GM23248 (cell line): ENCODE data around the gene NLGN4Y. TPM values are rescaled to one million over a fixed set of nuclear protein-coding genes. Genes with fewer than 3 reads are reported as not detected.

Experiments
- DNase-seq: peaks from one replicate; pipeline ENCODE4 v3.0.0-alpha.2; 2015
- H2AFZ ChIP-seq: fragments of 200-600 bp; sonication (generic); 2 replicates; pipeline ENCODE4 v1.6.1; 2016; ENCODE audit warnings: antibody characterized with exemption
- H3F3A ChIP-seq: fragments of 200-600 bp; sonication (generic); 2 replicates; pipeline ENCODE4 v1.6.1; 2016; ENCODE audit warnings: mild to moderate bottlenecking, antibody characterized with exemption, mixed run types; ENCODE audit not compliant: insufficient read depth
- H3K27ac ChIP-seq: fragments of 200-600 bp; sonication (generic); 2 replicates; pipeline ENCODE4 v1.5.1; 2016; ENCODE audit warnings: mild to moderate bottlenecking
- H3K27me3 ChIP-seq: fragments of 200-600 bp; sonication (generic); replicated peaks from 2 replicates; pipeline ENCODE4 v1.6.1; 2016; ENCODE audit warnings: mild to moderate bottlenecking; ENCODE audit not compliant: insufficient read depth
- H3K36me3 ChIP-seq: fragments of 200-600 bp; sonication (generic); 2 replicates; pipeline ENCODE4 v1.6.1; 2016; ENCODE audit warnings: low read depth, mild to moderate bottlenecking
- H3K4me1 ChIP-seq: fragments of 200-600 bp; sonication (generic); 2 replicates; pipeline ENCODE4 v1.6.1; 2016; ENCODE audit warnings: mild to moderate bottlenecking; ENCODE audit not compliant: insufficient read depth
- H3K4me2 ChIP-seq: fragments of 200-600 bp; sonication (generic); one replicate; pipeline ENCODE4 v1.6.1; 2016; ENCODE audit warnings: mild to moderate bottlenecking; ENCODE audit not compliant: unreplicated experiment
- H3K4me3 ChIP-seq: fragments of 200-600 bp; sonication (generic); 2 replicates; pipeline ENCODE4 v1.5.1; 2016; ENCODE audit warnings: mild to moderate bottlenecking
- H3K79me2 ChIP-seq: fragments of 200-600 bp; sonication (generic); 2 replicates; pipeline ENCODE4 v1.6.1; 2016; ENCODE audit warnings: mild to moderate bottlenecking; ENCODE audit not compliant: insufficient read depth
- H3K9ac ChIP-seq: fragments of 200-600 bp; sonication (generic); 2 replicates; pipeline ENCODE4 v1.6.1; 2016; ENCODE audit warnings: mild to moderate bottlenecking
- H3K9me2 ChIP-seq: fragments of 200-600 bp; sonication (generic); 2 replicates; pipeline ENCODE4 v1.6.1; 2016; ENCODE audit warnings: mixed run types, mild to moderate bottlenecking, moderate library complexity; ENCODE audit not compliant: insufficient read depth
- H3K9me3 ChIP-seq: fragments of 200-600 bp; sonication (generic); one replicate; pipeline ENCODE4 v1.6.1; 2017; ENCODE audit warnings: low read depth
- H4K20me1 ChIP-seq: fragments of 200-600 bp; sonication (generic); 2 replicates; pipeline ENCODE4 v1.6.0; 2016; ENCODE audit not compliant: insufficient read depth
- EZH2 ChIP-seq: fragments of 200-600 bp; sonication (generic); IDR thresholded peaks from 2 replicates; pipeline ENCODE4 v1.6.1; 2018; ENCODE audit warnings: antibody characterized with exemption, mild to moderate bottlenecking; ENCODE audit not compliant: insufficient read depth, poor library complexity, severe bottlenecking
- EZH2phosphoT487 ChIP-seq: fragments of 200-600 bp; sonication (generic); IDR thresholded peaks from 2 replicates; pipeline ENCODE4 v1.6.1; 2018; ENCODE audit warnings: antibody characterized with exemption, moderate library complexity, mild to moderate bottlenecking, low read depth; ENCODE audit not compliant: insufficient read depth
- WGBS, 2 experiments: methylation state at CpG; one replicate each; pipeline ENCODE4 v1.1.6; 2015 to 2017; ENCODE audit warnings: low lambda C conversion rate in 2 of 2, low coverage in 1 of 2; ENCODE audit errors: missing lambda C conversion rate in 2 of 2; 5-methylcytosine and 5-hydroxymethylcytosine counted together
- in situ Hi-C: fragments of 300-500 bp; cut with MboI; formaldehyde crosslinking; loops from 2 replicates; pipeline ENCODE4 v1.15.0; 2020
- polyA plus RNA-seq: library from polyadenylated mRNA; unstranded; fragments of >200 nt; fragmentation: Nextera tagmentation; extraction: Ambion mirVana; gene quantifications from 2 replicates; pipeline ENCODE4 v1.2.1, GENCODE V29; 2016
- total RNA-seq: library from RNA; depleted of rRNA; stranded (reverse); fragments of >200 nt; shearing (Covaris generic); gene quantifications from 2 replicates; pipeline ENCODE4 v1.2.3, GENCODE V29; 2014

NLGN4Y gene
- total and polyA plus RNA-seq, 2 experiments from 2014 or later: 10.8 to 27.6 TPM

DNA sequence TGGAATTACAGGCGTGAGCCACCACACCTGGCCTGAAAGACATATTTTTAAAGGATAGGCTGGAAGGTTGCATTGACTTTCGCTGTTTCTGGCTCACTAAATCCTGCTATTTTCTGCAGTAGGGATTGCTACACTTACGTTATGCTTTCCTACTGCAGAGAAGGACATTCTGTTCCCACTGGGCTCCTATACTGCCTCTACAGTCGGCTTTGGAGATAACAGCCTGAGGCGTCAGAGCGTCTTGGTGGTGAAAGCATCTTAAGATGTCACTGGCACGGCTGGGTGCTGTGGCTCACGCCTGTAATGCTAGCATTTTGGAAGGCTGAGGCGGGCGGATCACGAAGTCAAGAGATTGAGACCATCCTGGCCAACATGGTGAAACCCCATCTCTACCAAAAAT, 77.0 kb downstream of the NLGN4Y start:
- Histone ChIP-seq H3K36me3 (no peaks in the 10 kb centered on the region), H3K4me1 (no peaks in the 10 kb centered on the region), H3K27me3 (no peaks in the 10 kb centered on the region), H3K9me2 (no peaks in the 10 kb centered on the region), H4K20me1 (no peaks in the 10 kb centered on the region), H3K9ac (no peak overlapping the region), H3F3A (no peaks in the 10 kb centered on the region), H3K79me2 (no peaks in the 10 kb centered on the region), H3K4me3 (no peak overlapping the region), H3K9me3 (no peaks in the 10 kb centered on the region), H3K27ac (no peak overlapping the region), H2AFZ (no peak overlapping the region), H3K4me2 (no peak overlapping the region)
- no peak for TF ChIP-seq EZH2phosphoT487
- no peak for TF ChIP-seq EZH2
- in situ Hi-C loops: no loop called here
- DNase-seq: no peak
- 92 to 94% methylated on average over 7 to 11 of the region's 11 CpGs for WGBS, 2 experiments

DNA sequence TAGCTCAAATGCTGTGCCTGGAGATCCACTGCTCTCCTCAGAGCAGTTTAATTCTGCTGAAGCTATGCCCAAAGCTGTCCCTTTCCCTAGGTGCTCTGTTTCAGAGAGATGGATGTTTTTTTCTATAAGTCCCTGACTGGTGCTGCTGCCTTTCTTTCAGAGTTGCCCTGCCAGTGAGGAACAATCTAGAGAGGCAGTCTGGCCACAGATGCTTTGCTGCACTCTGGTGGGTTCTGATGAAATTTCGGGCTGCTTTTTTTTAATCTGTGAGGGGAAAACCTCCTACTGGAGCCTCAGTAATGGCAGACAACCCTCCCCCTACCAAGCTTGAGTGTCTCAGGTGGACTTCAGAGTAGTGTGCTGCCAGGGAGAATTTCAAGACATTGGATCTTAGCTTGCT, 93.3 kb downstream of the NLGN4Y start:
- TF ChIP-seq EZH2phosphoT487 (no peak), EZH2 (no peak)
- WGBS, 2 experiments: 100% methylated on average over 1 of the region's 1 CpG; no CpG with 5 or more reads in 1 of the 2 experiments

DNA sequence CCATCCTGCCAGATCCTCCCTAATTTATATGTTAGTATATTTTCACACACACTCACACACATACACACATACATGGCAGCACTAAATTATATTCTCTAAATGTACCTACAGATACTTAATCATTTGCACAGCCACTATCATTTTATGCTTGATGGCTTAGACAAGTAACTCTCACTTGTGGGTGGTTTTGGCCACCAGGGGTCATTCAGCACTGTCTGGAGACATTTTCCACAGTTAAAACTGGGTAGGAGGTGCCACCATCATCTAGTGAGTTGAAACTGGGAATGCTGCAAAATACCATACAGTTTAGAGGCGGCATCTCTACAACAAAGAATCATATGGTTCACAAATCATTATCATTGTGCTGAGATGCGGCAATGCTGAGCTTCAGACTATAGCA, 94.2 kb downstream of the NLGN4Y start:
- H3K4me1 ChIP-seq: no peaks in the 10 kb centered on the region
- WGBS, 2 experiments: 100% methylated on average over 2 of the region's 2 CpGs

More for the DNA sequence above, 93.3 kb downstream of the NLGN4Y start:
- Histone ChIP-seq H3K9me3 (no peaks in the 10 kb centered on the region), H3K79me2 (no peaks in the 10 kb centered on the region), H3K4me3 (no peak overlapping the region), H4K20me1 (no peaks in the 10 kb centered on the region), H3K9me2 (no peaks in the 10 kb centered on the region), H3K36me3 (no peaks in the 10 kb centered on the region), H2AFZ (no peak overlapping the region), H3K9ac (no peak overlapping the region), H3K27ac (no peak overlapping the region), H3F3A (no peaks in the 10 kb centered on the region), H3K4me2 (no peak overlapping the region), H3K4me1 (no peaks in the 10 kb centered on the region), H3K27me3 (no peaks in the 10 kb centered on the region)
- in situ Hi-C loops: no loop called here
- DNase-seq: no peak

DNA sequence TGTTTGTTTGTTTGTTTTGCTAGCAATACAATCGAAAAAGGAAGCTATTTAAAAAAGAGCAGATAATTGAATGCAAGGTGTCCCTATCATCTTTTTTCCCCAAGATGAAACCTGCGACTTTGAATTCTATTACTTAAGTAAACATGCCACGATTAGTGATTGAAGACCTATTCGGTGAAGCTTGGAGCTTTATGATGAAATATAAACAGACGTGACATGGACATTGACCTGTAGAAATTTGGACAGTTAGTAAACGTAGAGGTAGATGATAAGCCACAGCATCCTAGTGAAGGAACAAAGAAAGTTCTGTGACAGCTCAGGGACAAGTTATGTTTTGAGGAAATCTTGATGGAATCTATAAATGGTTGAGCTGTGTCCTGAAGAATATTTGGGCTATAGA, 103.9 kb downstream of the NLGN4Y start:
- H2AFZ ChIP-seq: no peak overlapping the region
- no peaks in the 10 kb centered on the region for H3K79me2 ChIP-seq
- TF ChIP-seq EZH2phosphoT487: no peak
- no peak for TF ChIP-seq EZH2
- H4K20me1 ChIP-seq: no peaks in the 10 kb centered on the region
- H3K27me3 ChIP-seq: no peaks in the 10 kb centered on the region
- H3K9me2 ChIP-seq: no peaks in the 10 kb centered on the region
- DNase-seq: no peak
- no peak overlapping the region for H3K9ac ChIP-seq
- in situ Hi-C loops: no loop called here
- no peaks in the 10 kb centered on the region for H3F3A ChIP-seq
- H3K4me2 ChIP-seq: no peak overlapping the region
- no peaks in the 10 kb centered on the region for H3K9me3 ChIP-seq
- no peak overlapping the region for H3K27ac ChIP-seq
- WGBS, 2 experiments: 94 to 97% methylated on average over 6 of the region's 6 CpGs
- H3K4me1 ChIP-seq: peaks cover 7% of the 10 kb centered on the region; the same call in 1 of the 2 replicates
- no peak overlapping the region for H3K4me3 ChIP-seq
- H3K36me3 ChIP-seq: no peaks in the 10 kb centered on the region

More for the DNA sequence above, 94.2 kb downstream of the NLGN4Y start:
- peak; percentile 23 for DNase-seq
- Histone ChIP-seq H2AFZ (no peak overlapping the region), H3K9ac (no peak overlapping the region), H3K9me2 (no peaks in the 10 kb centered on the region), H3K4me3 (no peak overlapping the region), H4K20me1 (no peaks in the 10 kb centered on the region), H3K79me2 (no peaks in the 10 kb centered on the region), H3K27me3 (no peaks in the 10 kb centered on the region), H3K36me3 (no peaks in the 10 kb centered on the region), H3K27ac (no peak overlapping the region), H3K4me2 (no peak overlapping the region), H3K9me3 (no peaks in the 10 kb centered on the region), H3F3A (no peaks in the 10 kb centered on the region)
- TF ChIP-seq EZH2phosphoT487 (no peak), EZH2 (no peak)
- in situ Hi-C loops: no loop called here

DNA sequence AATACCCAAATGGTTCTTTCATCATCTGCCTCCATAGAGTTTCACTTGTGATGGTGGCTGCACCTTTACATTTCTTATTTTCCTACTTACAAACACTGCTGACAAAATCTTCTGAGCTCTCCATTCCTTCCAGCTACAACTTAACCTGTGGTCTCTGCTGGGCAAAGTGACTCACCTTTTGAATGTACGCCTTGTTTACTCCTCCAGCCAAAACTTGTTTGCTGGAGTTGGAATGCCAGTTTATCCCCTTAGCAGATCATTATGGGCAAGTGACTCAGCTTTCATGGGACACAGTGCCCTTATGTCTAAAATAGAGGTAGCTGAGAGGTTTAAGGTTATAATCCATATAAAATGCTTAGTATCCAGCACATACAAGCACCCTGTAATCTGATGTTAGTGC, 107.3 kb downstream of the NLGN4Y start:
- H3K9me3 ChIP-seq: no peaks in the 10 kb centered on the region
- no peak overlapping the region for H3K4me3 ChIP-seq
- no peaks in the 10 kb centered on the region for H3K36me3 ChIP-seq
- no peak for TF ChIP-seq EZH2phosphoT487
- TF ChIP-seq EZH2: no peak
- WGBS, 2 experiments: 29 to 53% methylated on average over 1 of the region's 1 CpG
- peak; percentile 44 for DNase-seq
- no peak overlapping the region for H3K27ac ChIP-seq
- peaks cover 7% of the 10 kb centered on the region; the same call in 1 of the 2 replicates for H3K4me1 ChIP-seq
- H3K9me2 ChIP-seq: no peaks in the 10 kb centered on the region
- in situ Hi-C loops: no loop called here
- H3F3A ChIP-seq: no peaks in the 10 kb centered on the region
- H3K27me3 ChIP-seq: no peaks in the 10 kb centered on the region
- H2AFZ ChIP-seq: no peak overlapping the region
- no peak overlapping the region for H3K9ac ChIP-seq
- H4K20me1 ChIP-seq: no peaks in the 10 kb centered on the region
- H3K4me2 ChIP-seq: no peak overlapping the region
- H3K79me2 ChIP-seq: no peaks in the 10 kb centered on the region
